ENCODE measurements around the gene MARK1.
"Not testable (repeated sequence)": the region's sequence is repeated elsewhere in the genome, so short reads cannot be mapped to it uniquely, and the experiment has no call there.

GRCh38 chr1:220683716-220684115, 155.8 kb downstream of the MARK1 start:
- TF ChIP-seq CTCF (IDR thresholded peaks at IDR 0.05); TCF7L2 (IDR thresholded peaks at IDR 0.05; ENCODE audit: low read depth, low read length); SIN3A (IDR thresholded peaks at IDR 0.05; ENCODE audit: borderline replicate concordance, insufficient read depth, low read depth, low read length); POLR2AphosphoS5 (IDR thresholded peaks at IDR 0.05; ENCODE audit: low read depth, low read length): not testable (repeated sequence)

Data from Panc1 (cell line).